Suppressor macrophage treated with lipopolysaccharide for 1 hour (primary cell): ENCODE results near the gene CD48.
A peak's percentile ranks its signal among the peaks of the same experiment; 100 is the strongest.

Source experiments
- DNase-seq, 3 donors: peaks; one replicate each; pipeline ENCODE4 v3.0.0-alpha.2; 2020 to 2022

The CD48 gene

DNA sequence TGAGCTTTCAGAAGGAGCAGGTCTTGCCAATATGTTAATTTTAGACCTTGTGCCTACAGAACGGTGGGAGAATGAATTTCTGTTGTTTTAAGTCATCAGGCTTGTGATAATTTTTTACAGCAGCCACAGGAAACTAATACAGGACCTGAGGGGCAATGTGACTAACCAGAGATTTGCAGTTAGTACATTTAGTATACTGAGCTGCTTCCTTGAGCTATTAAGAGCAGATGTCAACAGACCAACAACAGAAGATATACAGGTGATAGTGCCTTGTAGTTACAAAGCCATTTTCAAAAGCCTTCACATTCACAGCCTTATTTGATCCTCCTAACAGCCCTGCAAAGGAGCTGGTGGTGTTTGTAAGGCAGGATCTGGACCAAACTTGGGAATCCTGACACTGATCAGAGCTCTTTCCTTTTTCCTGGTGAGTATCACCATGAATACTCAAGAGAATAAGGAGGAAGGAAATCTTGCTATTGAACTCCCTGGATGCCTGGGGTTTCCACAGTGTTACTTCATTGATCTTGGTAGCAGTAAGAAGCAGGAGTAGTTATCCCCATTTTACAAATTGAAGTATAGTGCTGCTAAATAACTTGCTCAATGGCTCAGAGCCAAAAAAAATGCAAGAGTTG is 60.1 kb downstream of the CD48 start:
- no peak for DNase-seq

DNA sequence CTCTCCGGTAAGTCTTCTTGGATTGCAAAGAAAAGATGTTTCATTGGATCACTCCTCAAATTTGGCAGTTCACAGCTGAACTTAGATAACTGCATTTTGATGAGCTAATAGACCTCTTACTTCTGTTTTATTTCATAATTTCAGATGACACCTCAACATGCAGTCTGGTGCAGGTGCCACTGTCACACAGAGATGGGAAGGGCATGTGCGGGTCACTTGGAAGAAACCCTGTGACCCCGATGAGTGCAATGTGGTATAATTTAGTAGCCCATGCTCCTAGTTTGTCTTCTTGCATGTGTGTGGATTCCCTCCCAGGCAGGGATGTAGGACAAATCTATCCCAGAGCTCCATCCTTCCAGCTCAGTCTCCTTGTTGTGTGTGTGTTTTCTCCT is 64.3 kb downstream of the CD48 start:
- DNase-seq = no peak

DNA sequence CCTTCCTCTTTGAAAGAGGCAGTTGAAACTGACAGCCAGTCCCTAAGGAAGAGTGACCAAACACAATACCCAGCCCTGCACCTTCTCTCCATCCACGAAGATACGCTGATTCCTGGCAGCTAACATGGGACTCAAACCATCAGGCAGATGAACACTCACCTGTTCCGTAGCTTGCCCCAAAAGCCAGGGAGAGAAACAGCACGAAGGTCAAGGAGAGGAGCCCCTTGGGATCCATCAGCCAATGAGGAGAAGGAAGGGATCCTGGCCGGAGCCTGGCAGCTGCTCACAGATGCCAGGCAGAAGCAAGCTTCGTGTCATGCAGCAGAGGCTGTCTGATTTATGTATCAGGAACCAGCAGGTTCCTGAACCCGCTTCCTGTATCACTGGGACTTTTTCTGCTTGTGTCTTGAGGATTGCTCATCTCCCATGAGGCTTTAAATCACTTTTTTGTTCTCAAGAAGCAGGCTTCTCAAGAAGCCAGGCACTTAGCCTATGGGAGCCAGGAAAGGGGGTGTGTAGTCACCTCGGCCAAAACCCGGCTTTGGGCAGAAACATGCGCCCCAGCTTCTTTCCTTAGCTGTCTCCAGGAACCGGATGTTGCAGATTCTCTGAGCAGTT is 64.8 kb downstream of the CD48 start, which contains the start of gene SLAMF1:
SLAMF1 (minus strand) TSS at position 334 of the 618 bp plus-strand sequence; CDS start at position 235, 99 bp downstream.
- DNase-seq = peak; percentile 90 to 97 (median 94)

DNA sequence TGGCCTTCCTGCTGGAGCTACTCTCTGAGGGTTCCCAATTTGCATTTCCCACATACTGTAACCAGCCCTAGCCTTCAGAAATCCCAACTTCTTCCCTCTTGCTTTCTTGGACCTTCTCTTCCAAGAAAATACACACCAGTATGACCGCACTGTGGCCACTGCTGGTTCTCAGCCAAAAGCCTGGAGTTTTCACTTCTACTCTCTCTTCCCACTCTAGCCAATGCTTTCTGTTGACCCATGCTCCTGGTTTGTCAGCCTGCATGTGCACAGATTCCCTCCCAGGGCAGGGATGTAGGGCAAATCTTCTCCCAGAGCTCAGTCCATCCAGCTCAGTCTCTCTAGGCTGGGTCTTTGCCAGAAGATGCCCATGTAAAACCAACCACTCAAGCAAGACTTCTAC is 65.4 kb downstream of the CD48 start:
- DNase-seq = peak in 2 of 3 donors; percentile 47 to 68

DNA sequence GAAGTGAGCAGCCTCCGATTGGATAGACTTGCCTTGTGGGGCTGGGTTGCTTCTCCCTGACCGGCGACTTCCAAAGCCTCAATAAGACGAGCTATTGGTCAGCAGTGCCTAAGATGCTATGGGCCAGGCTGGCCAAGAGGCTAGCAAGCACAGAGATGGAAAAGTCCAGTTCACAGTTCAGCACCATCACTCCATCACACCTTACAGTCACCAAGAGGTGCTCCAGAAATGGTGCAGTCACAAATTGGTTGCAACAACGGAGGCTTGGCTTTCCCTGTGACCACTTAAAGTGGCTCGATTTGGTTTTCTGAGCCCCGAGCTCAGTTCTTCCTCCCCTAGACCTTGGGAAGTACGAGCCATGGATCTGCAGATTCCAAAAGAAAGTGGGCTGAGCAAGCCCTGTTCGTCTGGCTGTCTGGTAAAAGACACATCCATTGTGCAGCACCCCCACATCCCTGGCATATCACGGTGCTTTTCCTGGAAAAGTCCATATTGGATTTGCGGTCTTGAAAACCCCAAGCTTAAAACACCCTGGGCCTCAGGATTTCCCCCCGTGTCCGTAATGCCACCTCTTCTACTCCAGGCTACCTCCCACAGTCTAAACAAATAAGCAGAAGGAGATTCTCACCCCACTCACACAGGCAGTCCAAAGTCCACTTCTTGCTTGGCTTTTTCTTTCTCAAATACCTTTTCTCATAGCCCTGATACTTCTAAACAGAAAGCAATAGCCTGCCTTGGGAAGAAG is 66.1 kb downstream of the CD48 start:
- DNase-seq = peak in 1 of 3 donors; percentile 29

DNA sequence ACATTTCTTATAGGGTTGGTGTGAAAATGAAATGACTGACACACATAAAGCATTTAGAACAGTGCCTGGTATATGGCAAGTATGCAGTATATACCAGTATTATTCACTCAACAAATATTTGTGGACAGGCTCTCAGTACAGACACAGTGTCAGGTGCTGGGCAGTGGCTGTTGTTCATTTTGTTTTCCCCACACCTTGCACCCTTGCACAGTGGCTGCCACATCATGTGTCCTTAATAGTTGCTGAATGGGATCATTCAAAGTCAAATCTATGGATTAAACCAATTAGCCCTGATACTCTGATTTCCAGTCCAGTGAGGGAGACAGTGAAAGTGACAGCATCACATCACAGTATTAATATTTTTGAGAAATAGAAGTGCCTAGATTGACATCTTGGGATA is 67.2 kb downstream of the CD48 start:
- no peak for DNase-seq

DNA sequence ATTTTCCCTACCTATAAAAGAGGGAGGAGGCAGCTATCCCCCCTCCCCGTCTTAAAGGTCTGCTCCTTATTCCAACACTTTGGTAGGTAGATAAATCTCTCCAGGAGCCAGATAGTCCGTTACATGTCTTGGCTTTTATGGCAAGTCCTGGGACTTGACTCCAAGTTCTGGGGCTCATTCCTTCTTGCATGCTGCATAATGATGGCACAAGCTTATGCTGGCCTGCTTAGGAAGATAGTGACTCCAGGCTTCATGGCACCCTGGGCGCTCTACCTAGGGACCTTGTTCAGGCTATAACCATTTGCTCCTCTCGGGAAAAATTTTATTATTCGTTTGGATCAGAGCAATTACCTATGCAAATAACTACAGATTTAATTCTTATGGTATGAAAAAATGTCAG is 68.5 kb downstream of the CD48 start:
- DNase-seq = no peak

DNA sequence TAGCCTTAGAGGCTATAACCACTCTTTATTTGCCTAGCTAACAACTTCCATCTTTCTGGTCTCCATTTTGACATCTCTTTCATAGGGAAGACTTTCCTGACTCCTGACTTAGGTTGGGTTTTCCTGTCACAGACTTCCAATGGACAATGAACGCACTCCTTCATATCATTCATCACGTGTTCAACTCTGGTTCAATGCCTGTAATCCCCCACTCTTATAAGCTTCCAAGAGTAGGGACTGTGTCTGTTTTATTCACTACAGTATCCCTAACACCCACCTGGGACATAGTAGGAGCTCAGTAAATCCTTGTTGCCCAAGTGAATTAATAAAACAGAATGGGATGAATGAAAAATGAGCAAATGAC is 69.4 kb downstream of the CD48 start:
- DNase-seq = no peak

DNA sequence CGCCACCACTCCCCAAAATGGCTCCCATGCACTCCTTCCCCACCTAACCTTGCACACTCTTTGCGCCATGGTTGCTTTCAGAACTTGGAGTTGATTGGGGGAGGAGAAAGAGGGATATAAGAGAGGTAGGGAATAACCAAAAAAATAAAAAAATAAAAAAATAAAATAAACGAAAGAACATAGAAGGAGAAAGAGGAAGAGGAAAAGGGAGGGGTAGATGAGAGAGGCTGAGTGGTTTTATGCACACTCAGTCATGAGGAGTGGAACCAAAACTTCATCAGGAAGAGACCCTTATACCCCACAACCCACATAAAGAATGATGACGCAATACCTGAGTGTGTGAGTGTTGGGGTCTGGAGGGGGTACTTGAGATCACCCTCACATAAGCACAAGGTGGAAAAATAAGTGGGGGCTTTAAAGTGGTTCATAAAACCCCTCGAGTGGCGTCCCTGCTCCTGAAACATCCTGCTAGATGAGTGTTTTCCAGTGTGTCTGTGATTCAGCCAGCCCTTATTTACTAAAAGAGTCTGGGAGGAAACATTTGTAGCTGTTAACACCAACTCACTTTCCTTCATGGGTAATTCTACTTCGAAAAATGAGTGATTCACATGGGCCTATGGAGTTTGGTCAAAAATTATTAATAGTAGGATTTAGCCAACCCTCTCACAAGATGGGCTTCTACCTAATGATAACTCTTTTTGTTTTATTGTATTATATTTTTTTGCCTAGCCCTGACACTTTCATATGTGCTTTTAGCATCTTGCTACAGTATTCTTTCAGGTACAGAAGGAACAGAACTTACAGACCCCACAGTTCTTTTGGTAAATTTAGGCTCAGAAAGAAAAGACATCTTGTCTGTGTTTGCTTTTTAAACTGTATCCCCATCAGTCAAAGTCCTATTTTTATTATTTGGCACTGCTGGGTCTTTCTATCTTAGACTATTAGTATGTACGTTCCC is 70.0 kb downstream of the CD48 start:
- DNase-seq = peak; percentile 45 to 73 (median 63)

DNA sequence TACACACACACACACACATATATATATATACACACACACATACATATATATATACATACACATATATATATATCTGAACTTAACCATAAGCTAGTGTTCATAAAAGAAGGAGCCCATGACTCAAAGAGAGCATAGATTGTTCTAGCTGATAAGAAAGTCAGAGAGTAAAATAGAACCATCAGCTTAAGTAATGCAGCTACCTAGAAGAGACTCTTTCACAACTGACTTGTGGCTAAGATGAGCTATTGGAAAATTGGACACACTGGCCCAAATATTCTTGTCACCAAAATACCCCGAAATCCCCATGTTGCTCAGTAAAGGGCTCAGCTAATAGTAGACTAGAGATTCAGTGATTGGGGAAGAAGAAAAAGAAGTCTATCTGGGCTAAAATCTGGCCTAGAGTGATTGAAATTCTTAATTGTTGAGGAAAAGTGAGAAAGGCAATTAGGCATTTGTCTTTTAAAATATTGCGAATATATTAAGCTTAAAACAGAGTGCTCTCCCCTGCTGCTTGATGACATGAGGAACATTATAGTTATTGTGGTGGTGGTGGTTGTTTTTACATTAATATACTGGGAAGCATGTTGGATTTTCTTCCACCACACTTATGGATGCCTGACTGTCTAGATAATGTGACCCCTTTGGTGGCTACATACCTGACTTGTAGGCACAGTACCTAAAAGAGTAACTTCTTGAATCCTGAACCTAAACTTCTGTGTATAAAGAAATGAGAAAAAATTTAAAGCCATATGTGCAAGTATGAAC is 71.1 kb downstream of the CD48 start:
- DNase-seq = peak; percentile 56 to 80 (median 59)

DNA sequence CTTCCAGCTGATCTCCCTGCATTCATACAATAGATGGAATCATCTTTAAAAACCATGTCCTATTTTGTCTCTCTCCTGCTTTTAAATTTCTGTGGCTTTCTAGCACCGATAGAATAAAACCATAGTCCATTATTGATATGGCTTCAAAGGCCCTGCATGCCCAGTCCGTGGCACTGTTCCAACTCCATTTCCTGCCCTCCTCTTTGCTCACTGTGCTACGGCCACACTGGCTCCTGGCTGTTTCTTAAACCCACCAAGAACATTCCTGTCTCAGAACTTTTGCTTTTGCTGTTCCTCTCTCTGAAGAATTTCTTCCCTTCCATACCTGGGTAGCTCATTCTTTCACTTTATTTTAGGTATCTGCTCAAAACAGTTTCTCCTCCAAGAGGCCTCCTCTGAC is 72.0 kb downstream of the CD48 start:
- DNase-seq = no peak

DNA sequence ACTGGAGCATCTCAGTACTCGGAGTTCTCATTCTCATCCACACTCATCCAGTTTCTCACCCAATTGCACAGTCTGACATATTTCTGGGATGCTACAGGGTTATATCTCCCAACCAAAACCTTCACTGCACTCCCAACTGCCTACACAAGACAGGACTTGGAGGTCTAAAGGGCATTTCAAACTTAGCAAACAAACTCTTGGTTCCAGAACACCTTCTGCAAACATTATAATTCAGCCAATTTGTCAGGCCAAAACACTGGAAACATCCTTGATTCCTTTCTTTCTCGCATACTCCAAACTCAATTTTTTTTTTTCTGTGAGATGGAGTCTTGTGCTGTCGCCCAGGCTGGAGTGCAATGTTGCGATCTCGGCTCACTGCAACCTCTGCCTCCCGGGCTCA is 72.7 kb downstream of the CD48 start:
- no peak for DNase-seq

DNA sequence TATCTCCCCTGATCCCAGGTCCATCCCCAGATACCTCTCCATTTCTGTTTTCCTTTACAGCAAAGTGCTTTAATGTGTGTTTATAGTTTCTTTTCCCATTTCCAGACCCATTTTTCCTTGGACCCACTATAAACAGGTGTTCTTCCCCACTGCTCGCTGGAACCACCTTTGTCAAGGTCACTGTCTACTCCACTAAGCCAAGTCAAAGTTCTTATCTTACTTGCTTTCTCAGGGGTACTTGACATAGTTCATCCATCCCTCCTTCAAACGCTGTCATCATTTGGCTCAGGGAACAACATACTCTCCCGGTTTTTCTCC is 73.1 kb downstream of the CD48 start:
- no peak for DNase-seq

DNA sequence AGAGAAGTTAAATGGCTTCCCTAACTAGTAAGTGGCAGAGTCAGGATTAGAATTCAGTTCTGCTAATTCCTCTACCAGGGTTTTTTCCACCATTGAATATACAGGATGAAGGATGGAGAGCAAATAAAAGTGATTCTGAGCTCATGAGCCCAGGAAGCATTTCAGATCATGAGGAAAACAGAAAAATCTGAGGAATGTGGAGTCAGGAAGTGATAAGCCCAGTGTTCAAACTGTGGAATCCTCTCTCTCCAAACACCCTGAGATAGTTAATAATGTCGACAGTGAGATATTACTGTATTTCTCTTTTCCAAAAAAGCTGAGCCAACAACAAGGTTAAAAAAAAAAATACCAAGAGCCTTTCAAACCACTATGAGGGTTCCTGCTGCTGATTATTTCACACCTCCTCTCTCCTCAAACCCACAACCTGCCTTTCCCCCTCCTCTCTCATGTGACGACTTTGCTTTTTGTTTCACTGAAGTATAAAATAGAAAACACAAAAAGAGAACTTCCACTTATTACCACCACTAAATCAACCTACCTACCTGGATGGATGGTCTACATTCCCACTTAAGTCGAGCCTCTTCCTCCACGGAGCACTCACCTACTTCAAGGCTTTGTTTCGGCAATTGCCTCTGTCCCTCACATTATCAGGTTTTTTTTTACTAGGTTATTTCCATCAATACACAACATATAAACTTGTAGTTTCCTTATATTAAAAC is 73.6 kb downstream of the CD48 start:
- DNase-seq = no peak

DNA sequence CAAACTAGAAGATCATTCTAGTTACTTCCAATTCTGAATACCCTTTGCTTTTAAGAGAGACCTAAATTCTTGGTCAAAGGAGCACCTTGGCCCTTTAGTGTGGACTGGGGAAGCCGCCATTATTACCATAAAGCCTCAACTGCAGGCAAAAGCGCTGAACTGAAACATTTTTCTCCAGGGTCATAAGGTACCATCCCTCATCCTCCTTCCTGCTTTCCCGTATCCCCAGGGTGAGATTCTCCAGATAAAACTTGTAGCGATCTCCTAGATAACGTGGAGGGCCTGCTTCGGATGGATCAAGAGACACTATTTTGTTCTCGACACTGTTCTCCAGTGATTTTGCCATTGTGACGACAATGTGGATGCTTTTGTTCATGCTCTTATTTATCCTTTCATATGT is 74.6 kb downstream of the CD48 start:
- DNase-seq = no peak

DNA sequence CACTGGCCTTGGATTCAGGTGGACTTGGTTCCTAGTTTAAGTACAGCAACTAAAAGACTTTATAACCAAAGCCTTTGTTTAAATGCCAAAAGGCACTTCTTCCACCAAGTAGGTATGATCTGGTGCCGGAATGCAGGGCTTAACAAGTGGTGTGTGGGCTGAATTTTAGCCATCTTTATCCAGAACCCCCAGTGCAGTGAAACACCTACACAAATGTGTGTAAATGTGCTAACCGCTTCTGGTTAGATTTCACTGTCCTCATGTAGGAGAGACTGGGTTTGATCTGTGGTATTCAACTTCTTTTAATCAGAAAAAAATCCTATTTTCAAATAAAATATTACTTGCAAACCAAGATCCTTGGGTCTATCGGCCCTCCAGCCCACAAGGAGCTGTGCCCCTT is 75.1 kb downstream of the CD48 start:
- DNase-seq = no peak

DNA sequence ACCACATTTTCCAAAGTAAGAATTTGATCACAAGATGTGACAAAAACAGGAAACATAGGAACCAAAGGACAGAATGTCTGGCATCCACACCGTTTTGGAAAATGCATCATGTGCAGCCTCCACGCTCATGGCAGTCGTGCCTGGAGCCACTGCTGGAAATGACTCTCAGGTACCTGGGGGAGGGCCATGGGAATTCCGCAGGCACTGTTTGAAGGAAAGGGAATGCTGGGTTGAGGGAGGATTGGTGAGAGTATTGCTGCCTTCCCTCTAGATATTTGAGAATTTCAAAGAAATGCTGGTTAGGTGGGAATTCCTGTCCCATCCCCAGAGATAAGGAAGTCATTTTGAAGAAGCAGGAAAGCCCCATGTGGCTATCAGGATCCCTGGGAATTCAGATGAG is 75.5 kb downstream of the CD48 start:
- peak in 2 of 3 donors; percentile 26 to 40 for DNase-seq

DNA sequence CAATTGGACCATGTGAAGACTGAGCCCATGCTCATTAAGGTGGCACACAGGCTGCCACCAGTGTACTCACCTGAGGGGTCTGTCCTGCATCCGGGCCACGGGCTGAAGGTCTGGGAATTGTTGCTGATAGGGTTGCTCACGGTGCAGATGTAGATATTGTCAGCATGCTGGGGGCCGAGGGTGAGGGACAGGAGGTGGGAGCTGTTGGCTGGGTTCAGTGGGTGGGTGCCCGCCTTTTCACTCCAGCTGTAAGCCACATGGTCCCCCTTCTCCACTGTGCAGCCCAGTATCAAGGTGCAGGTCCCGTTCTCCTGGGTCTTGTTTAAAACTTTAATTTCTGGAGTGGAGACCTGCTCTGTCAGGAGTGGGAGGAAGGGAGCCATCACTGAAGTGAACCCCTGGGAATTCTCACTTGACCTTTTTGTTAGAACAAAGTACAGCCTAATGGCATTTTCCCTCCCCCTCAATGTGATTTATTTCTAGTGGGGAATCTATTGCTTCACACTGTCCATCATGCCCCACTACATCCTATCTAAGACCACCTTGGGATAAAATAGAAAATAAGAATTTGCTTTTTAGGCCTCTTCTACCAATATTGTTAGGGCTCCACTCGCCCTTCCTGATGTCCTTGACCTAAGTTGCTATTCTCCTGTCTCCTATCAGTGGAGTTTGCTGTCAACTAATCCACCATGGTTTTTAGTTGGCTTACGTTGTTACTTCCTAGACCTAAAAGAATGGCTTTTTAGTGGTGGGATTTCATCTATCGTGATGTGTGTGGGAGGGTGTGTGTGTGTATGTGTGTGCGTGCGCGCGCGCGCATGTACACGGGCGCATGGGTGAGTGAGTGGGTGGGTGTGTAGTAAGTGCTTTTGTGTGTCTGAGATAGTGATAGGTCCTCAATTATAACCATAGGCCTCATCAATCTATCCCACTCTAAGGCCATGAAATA is 76.8 kb downstream of the CD48 start:
- DNase-seq = no peak

DNA sequence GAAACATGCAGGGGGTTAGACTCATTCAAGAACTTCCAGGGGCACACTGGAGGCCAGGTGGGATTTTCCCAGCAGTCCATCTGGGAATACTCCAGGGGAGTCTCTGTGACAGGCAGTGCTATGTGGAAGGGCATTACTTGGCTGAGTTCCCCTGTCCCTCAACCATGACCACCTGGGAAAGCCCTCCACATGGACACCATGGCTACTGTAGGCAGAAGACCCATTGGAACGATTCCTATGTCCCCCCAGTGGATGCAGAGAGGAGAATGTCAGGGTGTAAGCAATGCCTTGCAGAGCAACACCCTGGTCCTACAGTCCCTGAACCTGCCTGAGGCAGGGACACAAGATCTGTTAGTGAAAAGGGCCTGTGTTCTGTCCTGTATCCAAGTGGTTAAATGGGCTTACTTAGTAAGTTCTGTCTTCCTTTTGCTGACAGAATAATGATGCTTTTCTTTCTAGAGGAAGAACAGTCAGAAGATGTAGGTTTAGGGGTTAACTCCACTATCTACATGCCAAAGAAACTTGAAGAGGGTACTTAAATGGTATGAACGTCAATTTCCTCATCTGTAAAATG is 78.2 kb downstream of the CD48 start:
- DNase-seq = no peak

DNA sequence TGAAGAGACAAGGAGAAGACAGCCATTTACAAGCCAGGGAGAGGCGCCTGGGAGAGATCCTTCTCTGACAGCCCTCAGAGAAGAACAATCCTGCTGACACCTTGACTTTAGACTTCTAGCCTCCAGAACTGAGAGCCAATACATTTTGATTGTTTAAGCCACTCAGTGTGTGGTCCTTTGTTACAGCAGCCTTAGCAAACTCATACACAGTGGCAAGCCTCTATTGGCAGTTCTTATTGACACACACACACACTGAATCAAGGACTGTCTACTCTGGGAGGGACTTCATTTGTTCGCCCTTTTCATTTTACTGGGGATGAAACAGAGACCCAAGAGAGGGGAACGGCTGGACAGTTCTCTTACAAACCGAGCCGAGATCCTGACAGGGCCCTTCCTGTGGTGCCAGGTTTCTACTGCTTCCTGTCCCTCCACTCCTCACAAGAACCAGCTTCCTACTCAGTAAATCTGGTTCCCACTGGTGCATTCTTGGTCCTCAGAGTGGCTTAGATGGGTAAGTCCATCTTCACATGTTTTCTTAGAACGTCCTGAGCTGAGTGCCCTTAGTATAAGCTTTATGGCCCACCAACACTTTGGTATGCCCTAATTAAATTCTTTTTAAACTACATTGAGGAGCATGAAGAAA is 79.5 kb downstream of the CD48 start:
- DNase-seq = no peak
